PFSK-1 (cell line): Measurements from ENCODE around the gene IDH3B.

ENCODE experiments used
- POLR2AphosphoS5 ChIP-seq: IDR thresholded peaks from 2 replicates; pipeline ENCODE4 v1.6.1; 2012; ENCODE audit warnings: low read depth, mild to moderate bottlenecking, control low read depth, low read length, moderate library complexity
- TAF1 ChIP-seq: IDR thresholded peaks from 2 replicates; pipeline ENCODE4 v1.6.1; 2012; ENCODE audit warnings: low read length, control low read depth, borderline replicate concordance; ENCODE audit not compliant: insufficient read depth

- TF ChIP-seq TAF1 (no peak), POLR2AphosphoS5 (no peak)
Observed at GRCh38 chr20:2695206-2695983, 31.4 kb upstream of the IDH3B start.
